Neutrophil (primary cell): ENCODE data around the gene MAN1A1.

Experiments used
- H3K27ac ChIP-seq: fragments of 200-600 bp; sonication (generic); 2 replicates; pipeline ENCODE4 v1.5.1; 2016; ENCODE audit warnings: mild to moderate bottlenecking, moderate library complexity
- H3K27me3 ChIP-seq: fragments of 200-600 bp; sonication (generic); 2 replicates; pipeline ENCODE4 v1.6.0; 2016; ENCODE audit warnings: mild to moderate bottlenecking
- H3K36me3 ChIP-seq: fragments of 200-600 bp; sonication (generic); 2 replicates; pipeline ENCODE4 v1.5.1; 2017
- H3K4me1 ChIP-seq, 2 experiments: fragments of 200-600 bp in 1 of 2; sonication (generic) in 1 of 2; 1 replicate in 1 of 2; 2 replicates in 1 of 2; pipeline versions ENCODE4 v1.5.1 to v1.6.1; 2013 to 2016; ENCODE audit warnings: low read depth in 1 of 2, low read length in 1 of 2, mild to moderate bottlenecking in 1 of 2, moderate library complexity in 1 of 2; ENCODE audit not compliant: control insufficient read depth in 1 of 2, insufficient read depth in 1 of 2
- H3K4me3 ChIP-seq, 2 experiments: fragments of 200-600 bp in 1 of 2; sonication (generic) in 1 of 2; 1 replicate in 1 of 2; 2 replicates in 1 of 2; pipeline ENCODE4 v1.5.1; 2013 to 2016; ENCODE audit warnings: low read depth in 1 of 2, low read length in 1 of 2, mild to moderate bottlenecking in 1 of 2, moderate library complexity in 1 of 2
- H3K9me3 ChIP-seq: fragments of 200-600 bp; sonication (generic); 2 replicates; pipeline ENCODE4 v1.5.1; 2016
- TF ChIP-seq, protein P1 (sequence below): fragments of 200-600 bp; sonication (generic); IDR thresholded peaks from 2 replicates; pipeline ENCODE4 v1.5.1; 2016; ENCODE audit warnings: antibody characterized with exemption

The MAN1A1 gene

GRCh38 chr6:119274197-119274595 lies 75.4 kb downstream of the MAN1A1 start:
- no peaks in the 10 kb centered on the region for H3K27me3 ChIP-seq
- TF ChIP-seq, protein P1, sequence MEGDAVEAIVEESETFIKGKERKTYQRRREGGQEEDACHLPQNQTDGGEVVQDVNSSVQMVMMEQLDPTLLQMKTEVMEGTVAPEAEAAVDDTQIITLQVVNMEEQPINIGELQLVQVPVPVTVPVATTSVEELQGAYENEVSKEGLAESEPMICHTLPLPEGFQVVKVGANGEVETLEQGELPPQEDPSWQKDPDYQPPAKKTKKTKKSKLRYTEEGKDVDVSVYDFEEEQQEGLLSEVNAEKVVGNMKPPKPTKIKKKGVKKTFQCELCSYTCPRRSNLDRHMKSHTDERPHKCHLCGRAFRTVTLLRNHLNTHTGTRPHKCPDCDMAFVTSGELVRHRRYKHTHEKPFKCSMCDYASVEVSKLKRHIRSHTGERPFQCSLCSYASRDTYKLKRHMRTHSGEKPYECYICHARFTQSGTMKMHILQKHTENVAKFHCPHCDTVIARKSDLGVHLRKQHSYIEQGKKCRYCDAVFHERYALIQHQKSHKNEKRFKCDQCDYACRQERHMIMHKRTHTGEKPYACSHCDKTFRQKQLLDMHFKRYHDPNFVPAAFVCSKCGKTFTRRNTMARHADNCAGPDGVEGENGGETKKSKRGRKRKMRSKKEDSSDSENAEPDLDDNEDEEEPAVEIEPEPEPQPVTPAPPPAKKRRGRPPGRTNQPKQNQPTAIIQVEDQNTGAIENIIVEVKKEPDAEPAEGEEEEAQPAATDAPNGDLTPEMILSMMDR, result no peak
- no peak overlapping the region for H3K4me3 ChIP-seq
- peaks cover 9% of the 10 kb centered on the region for H3K9me3 ChIP-seq
- H3K27ac ChIP-seq, result no peak overlapping the region
- no peaks in the 10 kb centered on the region for H3K4me1 ChIP-seq
- no peaks in the 10 kb centered on the region for H3K36me3 ChIP-seq

DNA sequence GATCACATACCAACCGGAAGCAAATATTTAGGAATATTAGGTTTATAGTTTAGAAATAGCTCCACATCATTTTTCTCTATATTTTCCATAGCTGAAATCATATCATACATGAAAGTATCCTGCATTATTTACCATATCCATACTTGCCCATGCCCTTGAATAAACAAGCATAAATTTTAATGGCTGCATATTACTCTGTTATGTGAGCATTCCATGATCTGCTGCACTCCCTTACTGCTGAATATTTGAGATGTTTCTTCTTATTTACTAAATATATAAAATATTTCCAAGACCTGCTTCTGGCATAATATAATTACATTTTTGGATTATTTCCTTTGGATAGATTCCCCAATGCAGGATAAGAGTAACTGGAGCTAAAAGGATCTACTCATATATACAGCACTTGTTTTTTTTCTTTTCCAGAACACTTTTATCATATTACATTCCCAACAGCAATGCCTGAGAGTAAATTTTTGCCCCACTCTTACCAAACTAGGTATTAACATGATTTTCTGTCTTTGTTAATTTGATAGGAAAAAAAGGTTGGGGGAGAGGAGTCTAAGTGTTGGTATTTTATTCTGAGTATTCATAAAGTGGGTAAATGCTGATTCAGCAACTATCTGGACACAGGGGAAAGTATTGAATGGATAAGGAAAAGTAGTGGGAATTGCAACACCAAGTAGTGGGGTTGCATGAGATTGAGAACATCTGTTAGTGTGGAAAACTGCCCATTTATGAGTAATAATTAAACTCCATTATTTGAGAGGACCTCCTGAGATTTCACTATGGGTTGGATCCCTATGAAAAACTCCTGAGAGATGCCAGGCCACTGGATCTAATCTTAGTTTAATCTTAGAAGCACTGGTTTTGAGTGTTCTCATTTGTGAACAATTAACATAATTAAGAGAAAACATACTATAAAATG lies 76.0 kb downstream of the MAN1A1 start:
- H3K4me1 ChIP-seq, result no peaks in the 10 kb centered on the region
- H3K36me3 ChIP-seq, result no peaks in the 10 kb centered on the region
- no peak overlapping the region for H3K4me3 ChIP-seq
- TF ChIP-seq, protein P1, result no peak
- H3K9me3 ChIP-seq, result peaks cover 9% of the 10 kb centered on the region
- no peaks in the 10 kb centered on the region for H3K27me3 ChIP-seq
- no peak overlapping the region for H3K27ac ChIP-seq

- TF ChIP-seq, protein P1, result no peak
- H3K4me1 ChIP-seq, result peaks cover 0 to 4% of the 10 kb centered on the region in 2 experiments
Measured at GRCh38 chr6:119270545-119270944, 79.0 kb downstream of the MAN1A1 start.

DNA sequence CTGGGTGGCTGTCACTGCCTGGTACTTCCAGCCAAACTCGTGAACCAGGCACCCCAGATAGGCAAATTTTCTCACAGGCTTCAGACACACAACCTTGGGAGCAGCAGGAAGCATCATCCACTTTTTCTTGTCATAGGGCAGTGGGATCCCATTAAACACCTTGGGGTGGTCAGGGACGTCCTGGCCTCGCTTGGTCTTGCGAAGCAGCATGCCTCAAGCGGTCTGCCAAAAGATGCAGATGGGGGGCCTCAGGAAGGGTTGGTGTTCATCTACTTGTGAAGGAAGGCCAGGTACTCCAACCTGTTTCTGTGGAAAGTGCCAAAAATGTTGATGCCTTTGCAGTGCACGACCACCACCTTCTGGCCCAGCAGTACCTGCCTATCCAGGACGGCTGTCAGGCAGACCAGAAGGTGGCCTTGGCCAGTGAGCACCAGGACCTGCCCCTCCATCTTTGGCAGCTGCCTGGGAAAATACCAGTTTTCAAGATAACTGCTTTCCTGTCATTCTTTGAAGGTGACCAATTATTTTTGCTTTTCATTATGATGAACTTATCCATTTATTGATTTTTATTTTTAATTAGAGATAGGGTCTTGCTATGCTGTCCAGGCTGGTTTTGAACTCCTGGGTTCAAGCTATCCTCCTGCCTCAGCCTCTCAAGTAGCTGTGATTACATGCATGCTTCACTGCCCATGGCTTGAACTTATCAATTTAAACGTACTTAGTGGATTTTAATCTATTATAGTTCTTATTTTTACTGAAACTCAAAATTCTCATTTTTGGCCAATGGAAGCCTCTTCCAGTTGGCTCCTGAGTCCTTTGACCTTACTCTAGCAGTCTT lies 80.1 kb downstream of the MAN1A1 start:
- Histone ChIP-seq H3K9me3 (peaks cover 9% of the 10 kb centered on the region), H3K27me3 (no peaks in the 10 kb centered on the region), H3K36me3 (no peaks in the 10 kb centered on the region), H3K4me3 (no peak overlapping the region), H3K4me1 (peaks cover 0 to 4% of the 10 kb centered on the region in 2 experiments), H3K27ac (no peak overlapping the region)
- TF ChIP-seq, protein P1, result no peak

More at GRCh38 chr6:119270545-119270944, 79.0 kb downstream of the MAN1A1 start:
- Histone ChIP-seq H3K27me3 (no peaks in the 10 kb centered on the region), H3K27ac (no peak overlapping the region), H3K36me3 (no peaks in the 10 kb centered on the region), H3K9me3 (peaks cover 9% of the 10 kb centered on the region), H3K4me3 (no peak overlapping the region)

- Histone ChIP-seq H3K9me3 (peaks cover 9% of the 10 kb centered on the region), H3K27ac (no peak overlapping the region), H3K27me3 (no peaks in the 10 kb centered on the region), H3K4me1 (peaks cover 0 to 4% of the 10 kb centered on the region in 2 experiments), H3K36me3 (no peaks in the 10 kb centered on the region), H3K4me3 (no peak overlapping the region)
- TF ChIP-seq, protein P1, result no peak
Measured at GRCh38 chr6:119267126-119267905, 82.2 kb downstream of the MAN1A1 start.
